KMS-11 (cell line): ENCODE data around the gene ANKRD35.
"Not testable (repeated sequence)": the region's sequence is repeated elsewhere in the genome, so short reads cannot be mapped to it uniquely, and the experiment has no call there.

Source experiments
- H2AFZ ChIP-seq: fragments of 200-600 bp; sonication (generic); 2 replicates; pipeline ENCODE4 v1.6.1; 2016; ENCODE audit warnings: antibody characterized with exemption, mixed run types, low read depth
- H3K27ac ChIP-seq: fragments of 200-600 bp; sonication (generic); 2 replicates; pipeline ENCODE4 v1.6.1; 2016; ENCODE audit warnings: mild to moderate bottlenecking, mixed run types
- H3K27me3 ChIP-seq: fragments of 200-600 bp; sonication (generic); 2 replicates; pipeline ENCODE4 v1.6.1; 2017; ENCODE audit warnings: mild to moderate bottlenecking, low read depth, mixed run types, moderate library complexity; ENCODE audit not compliant: insufficient read depth
- H3K36me3 ChIP-seq: fragments of 200-600 bp; sonication (generic); 2 replicates; pipeline ENCODE4 v1.6.1; 2017; ENCODE audit warnings: mild to moderate bottlenecking, mixed run types; ENCODE audit not compliant: insufficient read depth
- H3K4me1 ChIP-seq: fragments of 200-600 bp; sonication (generic); 2 replicates; pipeline ENCODE4 v1.6.1; 2016; ENCODE audit warnings: mild to moderate bottlenecking, low read depth, mixed run types; ENCODE audit not compliant: poor library complexity, severe bottlenecking
- H3K4me2 ChIP-seq: fragments of 200-600 bp; sonication (generic); 2 replicates; pipeline ENCODE4 v1.7.0; 2016; ENCODE audit warnings: mild to moderate bottlenecking, mixed run types
- H3K4me3 ChIP-seq: fragments of 200-600 bp; sonication (generic); IDR thresholded peaks from 2 replicates; pipeline ENCODE4 v1.6.1; 2017; ENCODE audit warnings: low read depth, low read length, mixed read lengths; ENCODE audit not compliant: insufficient read depth
- H3K79me2 ChIP-seq: fragments of 200-600 bp; sonication (generic); 2 replicates; pipeline ENCODE4 v1.6.1; 2016; ENCODE audit warnings: low read depth, mixed run types; ENCODE audit not compliant: insufficient read depth
- H3K9ac ChIP-seq: fragments of 200-600 bp; sonication (generic); 2 replicates; pipeline ENCODE4 v1.6.1; 2016; ENCODE audit warnings: mild to moderate bottlenecking, mixed run types
- H4K20me1 ChIP-seq: fragments of 200-600 bp; sonication (generic); 2 replicates; pipeline ENCODE4 v1.6.1; 2016; ENCODE audit warnings: mild to moderate bottlenecking, mixed run types; ENCODE audit not compliant: insufficient read depth
- TF ChIP-seq, protein P1 (sequence below): fragments of 200-600 bp; sonication (generic); conservative IDR thresholded peaks from 2 replicates; pipeline ENCODE4 v1.6.1; 2017; ENCODE audit warnings: low read depth, mild to moderate bottlenecking, antibody characterized with exemption, low read length, moderate library complexity, mixed read lengths

Gene ANKRD35, protein sequence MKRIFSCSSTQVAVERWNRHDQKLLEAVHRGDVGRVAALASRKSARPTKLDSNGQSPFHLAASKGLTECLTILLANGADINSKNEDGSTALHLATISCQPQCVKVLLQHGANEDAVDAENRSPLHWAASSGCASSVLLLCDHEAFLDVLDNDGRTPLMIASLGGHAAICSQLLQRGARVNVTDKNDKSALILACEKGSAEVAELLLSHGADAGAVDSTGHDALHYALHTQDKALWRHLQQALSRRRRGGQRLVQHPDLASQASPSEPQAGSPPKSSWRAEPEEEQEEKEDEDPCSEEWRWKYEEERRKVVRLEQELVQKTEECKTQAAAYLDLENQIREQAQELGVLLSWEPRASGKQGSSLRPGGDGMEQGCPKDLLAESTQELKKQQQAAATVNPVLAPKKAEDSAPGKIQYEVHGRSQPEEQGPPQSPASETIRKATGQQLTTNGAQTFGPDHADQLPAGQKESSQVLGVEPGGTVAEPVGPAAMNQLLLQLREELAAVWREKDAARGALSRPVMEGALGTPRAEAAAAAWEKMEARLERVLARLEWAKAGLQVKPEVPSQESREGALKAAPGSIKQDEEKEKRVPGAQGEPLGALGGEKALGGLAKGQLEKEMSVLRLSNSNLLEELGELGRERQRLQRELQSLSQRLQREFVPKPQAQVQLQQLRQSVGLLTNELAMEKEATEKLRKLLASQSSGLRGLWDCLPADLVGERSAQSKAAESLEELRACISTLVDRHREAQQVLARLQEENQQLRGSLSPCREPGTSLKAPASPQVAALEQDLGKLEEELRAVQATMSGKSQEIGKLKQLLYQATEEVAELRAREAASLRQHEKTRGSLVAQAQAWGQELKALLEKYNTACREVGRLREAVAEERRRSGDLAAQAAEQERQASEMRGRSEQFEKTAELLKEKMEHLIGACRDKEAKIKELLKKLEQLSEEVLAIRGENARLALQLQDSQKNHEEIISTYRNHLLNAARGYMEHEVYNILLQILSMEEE

GRCh38 chr1:145885738-145886287, at the start of gene ANKRD35:
TSS of gene ANKRD35 (minus strand) at chr1:145885866. CDS start at chr1:145885758, 108 bp downstream.
- peak within 1 kb of the TSS; percentile 95 for H2AFZ ChIP-seq
- no peak within 1 kb of the TSS for H3K9ac ChIP-seq
- peaks cover 11% of the 10 kb centered on the region for H3K4me1 ChIP-seq
- peak within 1 kb of the TSS; percentile 96 for H3K4me3 ChIP-seq
- no peak within 1 kb of the TSS for H3K27ac ChIP-seq
- no peaks in the 10 kb centered on the region for H4K20me1 ChIP-seq
- H3K36me3 ChIP-seq: no peaks in the 10 kb centered on the region
- TF ChIP-seq, protein P1, sequence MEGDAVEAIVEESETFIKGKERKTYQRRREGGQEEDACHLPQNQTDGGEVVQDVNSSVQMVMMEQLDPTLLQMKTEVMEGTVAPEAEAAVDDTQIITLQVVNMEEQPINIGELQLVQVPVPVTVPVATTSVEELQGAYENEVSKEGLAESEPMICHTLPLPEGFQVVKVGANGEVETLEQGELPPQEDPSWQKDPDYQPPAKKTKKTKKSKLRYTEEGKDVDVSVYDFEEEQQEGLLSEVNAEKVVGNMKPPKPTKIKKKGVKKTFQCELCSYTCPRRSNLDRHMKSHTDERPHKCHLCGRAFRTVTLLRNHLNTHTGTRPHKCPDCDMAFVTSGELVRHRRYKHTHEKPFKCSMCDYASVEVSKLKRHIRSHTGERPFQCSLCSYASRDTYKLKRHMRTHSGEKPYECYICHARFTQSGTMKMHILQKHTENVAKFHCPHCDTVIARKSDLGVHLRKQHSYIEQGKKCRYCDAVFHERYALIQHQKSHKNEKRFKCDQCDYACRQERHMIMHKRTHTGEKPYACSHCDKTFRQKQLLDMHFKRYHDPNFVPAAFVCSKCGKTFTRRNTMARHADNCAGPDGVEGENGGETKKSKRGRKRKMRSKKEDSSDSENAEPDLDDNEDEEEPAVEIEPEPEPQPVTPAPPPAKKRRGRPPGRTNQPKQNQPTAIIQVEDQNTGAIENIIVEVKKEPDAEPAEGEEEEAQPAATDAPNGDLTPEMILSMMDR: no peak
- H3K4me2 ChIP-seq: peak within 1 kb of the TSS; percentile 79
- H3K79me2 ChIP-seq: no peaks in the 10 kb centered on the region
- peaks cover 25% of the 10 kb centered on the region for H3K27me3 ChIP-seq

- not testable (repeated sequence) for H2AFZ ChIP-seq
These were observed 46.9 kb upstream of the ANKRD35 start for GRCh38 chr1:145932522-145933009.

DNA sequence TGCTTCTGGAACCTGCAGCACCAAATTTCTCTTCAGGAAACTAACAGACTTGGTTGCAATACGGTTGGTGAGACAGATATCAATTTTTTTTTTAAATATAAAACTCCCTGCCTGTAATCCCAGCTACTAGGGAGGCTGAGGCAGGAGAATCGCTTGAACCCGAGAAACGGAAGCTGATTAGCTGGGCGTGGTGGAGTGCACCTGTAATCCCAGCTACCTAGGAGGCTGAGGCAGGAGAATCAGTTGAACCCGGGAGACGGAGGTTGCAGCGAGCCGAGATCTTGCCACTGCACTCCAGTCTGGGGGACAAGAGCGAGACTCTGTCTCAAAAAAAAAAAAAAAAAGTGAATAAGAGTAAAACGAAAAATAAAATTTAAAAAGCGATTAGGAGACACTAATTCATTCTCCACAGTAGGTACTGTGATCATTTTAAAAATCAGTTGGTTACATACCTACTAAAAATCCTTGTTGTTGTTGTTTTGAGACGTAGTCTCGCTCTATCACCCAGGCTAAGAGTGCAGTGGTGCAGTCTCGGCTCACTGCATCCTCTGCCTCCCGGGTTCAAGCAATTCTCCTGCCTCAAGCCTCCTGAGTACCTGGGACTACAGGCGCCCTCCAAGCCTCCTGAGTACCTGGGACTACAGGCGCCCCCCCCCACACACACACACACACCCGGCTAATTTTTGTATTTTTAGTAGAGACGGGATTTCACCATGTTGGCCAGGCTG, 42.4 kb upstream of the ANKRD35 start:
- H4K20me1 ChIP-seq: no peaks in the 10 kb centered on the region
- TF ChIP-seq, protein P1: no peak
- peak overlapping the region; percentile 73 for H2AFZ ChIP-seq
- peak overlapping the region; percentile 80 for H3K9ac ChIP-seq
- peak overlapping the region; percentile 75 for H3K27ac ChIP-seq
- peak overlapping the region; percentile 89 for H3K4me2 ChIP-seq
- peaks cover 28% of the 10 kb centered on the region for H3K79me2 ChIP-seq
- H3K4me1 ChIP-seq: peaks cover 18% of the 10 kb centered on the region
- no peaks in the 10 kb centered on the region for H3K27me3 ChIP-seq
- peaks cover 7% of the 10 kb centered on the region; the same call in 1 of the 2 replicates for H3K36me3 ChIP-seq
- H3K4me3 ChIP-seq: peak overlapping the region; percentile 100

More at GRCh38 chr1:145932522-145933009, 46.9 kb upstream of the ANKRD35 start:
- H3K4me2 ChIP-seq, H4K20me1 ChIP-seq, H3K36me3 ChIP-seq, H3K9ac ChIP-seq, H3K4me3 ChIP-seq, H3K27ac ChIP-seq, H3K27me3 ChIP-seq: not testable (repeated sequence)
- Histone ChIP-seq H3K4me1 (peaks cover 19% of the 10 kb centered on the region), H3K79me2 (peaks cover 11% of the 10 kb centered on the region; the same call in 1 of the 2 replicates)

DNA sequence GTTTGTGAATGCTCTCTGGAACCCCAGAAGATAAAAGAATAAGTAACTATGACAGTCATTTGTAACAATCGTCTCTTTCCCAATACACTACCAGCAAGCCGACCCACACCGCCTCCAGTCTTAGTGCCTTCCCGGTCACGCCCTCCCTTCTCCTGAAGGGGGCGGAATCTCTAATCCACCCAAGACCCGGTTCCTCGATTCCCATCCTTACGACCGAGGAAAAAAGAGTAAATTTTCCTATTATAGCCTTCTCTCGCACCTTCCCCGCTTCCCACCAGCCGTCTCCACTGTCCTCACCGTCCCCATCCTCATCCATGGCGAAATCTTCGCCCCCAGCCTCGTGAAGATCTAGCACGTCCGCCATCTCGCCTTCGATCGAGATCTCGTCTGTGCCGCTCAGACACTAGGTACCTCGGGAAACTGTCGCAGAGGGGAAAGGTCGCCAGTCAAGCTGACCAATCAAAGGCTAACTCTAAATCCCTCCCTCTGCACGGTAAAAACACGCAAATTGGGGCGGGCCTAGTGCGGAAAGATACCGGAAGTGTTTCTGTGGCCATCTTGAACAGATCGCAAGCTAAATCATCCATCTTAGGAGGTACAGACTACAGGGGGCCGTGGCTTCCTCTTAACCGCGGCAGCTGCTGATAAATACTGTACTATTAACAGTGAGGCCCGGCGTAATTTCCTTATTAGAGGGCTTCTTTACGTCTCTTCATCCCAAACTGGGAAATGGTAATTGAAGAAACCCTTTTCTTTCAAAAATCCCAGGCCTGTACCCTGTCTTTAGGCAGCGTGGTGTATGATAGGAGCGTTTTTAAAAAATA, 41.6 kb upstream of the ANKRD35 start, which contains the start of gene RBM8A:
Gene RBM8A, minus strand, starts transcription at position 422 of the 824 bp plus-strand sequence. Its CDS starts 58 bp downstream, at position 364.
- Histone ChIP-seq H4K20me1 (no peaks in the 10 kb centered on the region), H3K27ac (peak within 1 kb of the TSS; percentile 75), H3K4me1 (peaks cover 18% of the 10 kb centered on the region), H3K36me3 (peaks cover 7% of the 10 kb centered on the region; the same call in 1 of the 2 replicates), H3K79me2 (peaks cover 28% of the 10 kb centered on the region), H3K9ac (peak within 1 kb of the TSS; percentile 80), H3K27me3 (no peaks in the 10 kb centered on the region), H2AFZ (peak within 1 kb of the TSS; percentile 73), H3K4me2 (peak within 1 kb of the TSS; percentile 89), H3K4me3 (peak within 1 kb of the TSS; percentile 100)
- TF ChIP-seq, protein P1: peak; percentile 99
